GM12878 (cell line): ENCODE results near the gene HUNK.

ENCODE experiments used
- MTA2 ChIP-seq: fragments of 450-650 bp; IDR thresholded peaks from 2 replicates; pipeline ENCODE4 v1.6.1; 2016; ENCODE audit warnings: low read depth, mild to moderate bottlenecking, moderate library complexity
- POLR2AphosphoS5 ChIP-seq: IDR thresholded peaks from 2 replicates; pipeline ENCODE4 v1.6.1; 2011; ENCODE audit warnings: mild to moderate bottlenecking, low read length, inconsistent platforms
- SREBF2 ChIP-seq: IDR thresholded peaks from 2 replicates; pipeline ENCODE4 v1.6.1; 2012; ENCODE audit warnings: mild to moderate bottlenecking, low read length

DNA sequence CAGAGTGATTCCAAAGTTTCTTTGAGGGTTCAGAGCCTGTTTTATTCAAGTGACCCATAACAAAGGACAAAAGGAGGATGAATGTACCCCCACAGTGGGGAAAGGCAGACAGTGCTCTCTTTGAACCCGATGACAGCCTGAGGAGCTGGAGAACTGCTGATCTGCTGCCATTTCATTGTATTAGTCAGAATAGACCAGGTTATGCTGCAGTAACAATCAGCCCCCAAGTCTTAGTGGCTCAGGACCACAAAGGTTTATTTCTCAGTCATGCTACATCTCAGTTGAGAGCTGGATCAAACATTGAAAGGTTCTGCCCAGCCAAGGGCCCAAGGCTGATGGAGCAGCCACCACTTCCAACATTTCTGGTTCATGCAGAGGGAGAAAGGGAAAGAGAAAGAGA lies 88.9 kb downstream of the HUNK start:
- no peak for TF ChIP-seq POLR2AphosphoS5
- no peak for TF ChIP-seq MTA2
- TF ChIP-seq SREBF2, result no peak
